Retina (tissue), 1 donor: Measurements from ENCODE around the gene FMN2.

Source experiments
- DNase-seq: peaks from one replicate; pipeline ENCODE4 v3.0.0-alpha.2; 2016

FMN2 gene

DNA sequence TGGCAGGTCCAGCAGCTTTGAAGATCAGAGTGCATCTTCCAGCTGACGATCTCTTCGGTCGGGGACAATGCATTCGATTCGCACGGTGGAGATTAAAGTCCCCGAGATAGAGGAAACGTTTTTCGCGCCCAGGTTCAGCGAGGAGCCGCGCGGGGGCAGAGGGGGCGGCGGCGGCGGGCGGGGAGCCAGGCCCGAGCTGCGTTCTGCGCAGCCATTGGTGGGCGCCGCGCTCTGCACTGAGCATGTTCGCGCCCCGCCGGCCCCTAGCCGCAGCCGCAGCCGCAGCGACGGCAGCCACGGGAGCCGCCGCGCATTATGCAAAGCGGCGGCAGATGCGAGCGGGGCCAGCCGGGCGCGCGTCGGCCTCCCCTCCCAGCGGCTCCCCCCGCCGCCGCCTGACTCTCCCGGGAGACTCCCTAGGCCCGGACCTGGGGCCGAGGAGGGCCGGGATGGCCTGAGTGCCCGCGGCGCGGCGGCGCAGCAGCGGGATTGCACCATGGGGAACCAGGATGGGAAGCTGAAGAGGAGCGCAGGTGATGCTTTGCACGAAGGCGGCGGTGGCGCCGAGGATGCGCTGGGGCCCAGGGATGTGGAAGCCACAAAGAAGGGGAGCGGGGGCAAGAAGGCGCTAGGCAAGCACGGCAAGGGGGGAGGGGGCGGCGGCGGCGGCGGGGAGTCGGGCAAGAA, at the start of gene FMN2:
Gene FMN2 (plus strand): TSS at position 270 of the 687 bp plus-strand sequence. CDS start 227 bp downstream, at position 497.
- DNase-seq: peak; percentile 88

DNA sequence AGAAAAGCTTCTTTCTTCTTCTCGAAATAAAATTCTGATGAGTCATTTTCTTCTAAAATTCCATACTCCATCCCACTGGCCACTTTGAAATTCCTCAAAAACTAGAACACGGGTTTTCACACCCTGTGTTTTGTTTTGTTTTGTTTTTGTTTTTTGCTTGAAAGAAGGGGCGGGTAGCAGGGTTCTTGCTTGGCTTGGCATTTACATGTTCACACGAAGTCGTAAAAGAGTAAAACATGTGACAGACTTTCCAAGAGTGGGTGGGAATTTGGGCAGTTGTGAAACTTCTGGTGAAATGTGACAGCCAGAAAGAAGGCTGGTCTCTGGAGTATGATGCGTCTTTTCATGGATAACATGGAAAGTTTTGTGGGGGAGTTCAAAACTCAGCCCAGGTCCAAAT, 47.1 kb upstream of the FMN2 start:
- DNase-seq: no peak

DNA sequence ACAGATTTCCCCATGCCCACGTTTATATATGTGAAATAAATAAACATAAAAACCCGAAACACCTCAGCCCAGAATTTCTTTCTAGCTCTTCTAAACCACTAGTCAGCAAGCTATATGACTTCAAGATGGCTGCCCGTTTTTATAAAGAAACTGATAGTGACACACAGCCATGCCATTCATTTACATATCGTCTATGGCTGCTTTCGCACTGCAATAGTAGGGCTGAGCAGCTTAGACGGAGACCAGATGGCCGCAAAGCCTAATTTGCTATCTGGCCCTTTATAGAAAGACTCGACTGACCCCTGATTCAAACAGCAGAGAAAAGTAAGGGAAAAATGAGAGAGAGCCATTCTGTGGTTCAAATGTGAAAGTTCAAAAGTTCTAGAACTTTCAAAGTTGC, 45.7 kb upstream of the FMN2 start:
- DNase-seq: no peak

DNA sequence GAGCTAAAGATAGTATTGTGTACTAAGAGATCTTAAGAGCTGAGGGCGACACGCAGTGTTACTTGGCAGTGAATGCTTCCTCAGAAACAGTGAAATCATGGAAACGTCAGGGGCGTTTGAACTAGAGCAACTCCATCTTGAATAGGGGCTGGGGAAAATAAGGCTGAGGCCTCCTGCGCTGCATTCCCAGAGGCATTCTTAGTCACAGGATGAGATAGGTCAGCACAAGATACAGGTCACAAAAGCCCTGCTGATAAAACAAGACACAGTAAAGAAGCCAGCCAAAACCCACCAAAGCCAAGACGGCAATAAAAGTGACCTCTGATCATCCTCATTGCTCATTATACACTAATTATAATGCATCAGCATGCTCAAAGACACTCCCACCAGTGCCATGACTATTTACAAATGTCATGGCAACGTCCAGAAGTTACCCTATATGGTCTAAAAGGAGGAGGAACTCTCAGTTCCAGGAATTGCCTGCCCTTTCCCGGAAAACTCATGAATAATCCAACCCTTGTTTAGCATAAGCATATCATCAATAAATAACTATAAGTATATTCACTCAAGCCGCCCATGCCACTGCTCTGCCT, 37.5 kb upstream of the FMN2 start:
- DNase-seq: no peak

DNA sequence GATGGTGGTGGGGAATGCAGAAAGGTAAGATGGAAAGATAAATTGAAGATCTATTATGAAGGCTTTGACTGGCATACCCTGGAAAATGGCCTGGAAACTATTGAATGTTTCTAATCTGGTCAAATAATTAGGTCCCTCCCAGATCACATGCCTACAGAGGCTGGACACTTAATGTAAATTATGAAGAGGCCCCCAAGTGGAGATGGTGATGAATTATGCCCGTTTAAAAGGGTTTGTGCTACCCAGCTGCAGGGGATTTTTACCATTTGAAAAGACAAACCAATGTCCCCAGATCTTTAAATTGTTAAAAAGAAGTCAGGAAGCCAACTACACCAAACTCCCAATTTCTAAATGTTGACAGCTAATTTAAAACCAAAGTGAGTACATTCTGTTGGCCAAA, 35.7 kb upstream of the FMN2 start:
- DNase-seq: no peak

DNA sequence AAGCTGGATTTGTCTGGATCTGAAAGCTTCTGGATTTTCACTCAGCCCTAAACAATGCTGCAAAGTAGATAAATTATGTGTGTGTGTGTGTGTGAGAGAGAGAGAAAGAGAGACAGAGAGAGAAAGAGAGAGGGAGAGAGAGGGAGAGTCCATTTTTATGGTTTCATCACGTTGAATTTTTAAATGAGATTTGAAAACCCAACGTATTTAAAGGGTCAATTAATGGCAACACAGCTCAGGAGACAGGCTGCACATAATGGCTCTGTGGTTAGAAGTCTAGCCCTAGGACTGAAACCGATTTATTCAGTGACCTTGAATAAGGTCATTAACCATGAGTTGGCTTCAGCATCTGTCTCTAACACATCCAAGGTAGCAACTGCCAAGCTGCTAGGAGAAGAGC, 35.3 kb upstream of the FMN2 start:
- peak; percentile 56 for DNase-seq

DNA sequence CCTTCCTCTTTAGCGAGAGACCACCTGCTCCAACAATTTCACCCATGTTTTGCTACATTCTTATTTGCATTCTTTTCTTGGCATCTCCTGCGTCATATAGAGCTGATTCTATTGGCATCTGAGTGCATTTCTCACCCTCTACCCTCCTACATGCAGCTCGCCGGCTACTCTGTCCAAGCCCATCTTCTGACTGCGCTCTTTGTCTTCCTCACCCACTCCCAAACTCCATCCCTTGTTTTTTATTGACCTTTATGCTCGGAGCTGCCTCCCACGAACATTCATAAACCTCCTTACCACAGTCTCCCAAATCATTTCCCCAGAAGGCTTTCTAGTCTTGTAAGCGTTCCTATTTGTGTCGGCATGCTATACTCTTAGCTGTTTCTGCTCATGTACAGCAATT, 33.6 kb upstream of the FMN2 start:
- no peak for DNase-seq

DNA sequence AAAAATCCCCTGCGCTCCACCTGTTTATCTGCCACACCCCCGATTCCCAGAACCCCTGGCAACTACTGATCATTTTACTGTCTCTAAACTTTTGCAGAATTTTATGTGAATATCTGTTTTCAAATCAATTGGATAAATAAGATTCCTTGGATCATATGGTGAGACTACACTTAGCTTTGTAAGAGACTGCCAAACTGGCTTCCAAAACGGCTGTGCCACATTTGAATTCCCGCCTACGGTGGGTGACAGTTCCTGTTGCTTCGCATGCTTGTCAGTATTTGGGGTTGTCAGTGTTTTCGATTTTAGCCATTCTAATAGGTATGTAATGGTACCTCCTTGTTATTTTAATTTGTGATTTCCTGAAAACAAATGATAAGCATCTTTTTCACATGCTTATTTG, 22.7 kb upstream of the FMN2 start:
- no peak for DNase-seq

DNA sequence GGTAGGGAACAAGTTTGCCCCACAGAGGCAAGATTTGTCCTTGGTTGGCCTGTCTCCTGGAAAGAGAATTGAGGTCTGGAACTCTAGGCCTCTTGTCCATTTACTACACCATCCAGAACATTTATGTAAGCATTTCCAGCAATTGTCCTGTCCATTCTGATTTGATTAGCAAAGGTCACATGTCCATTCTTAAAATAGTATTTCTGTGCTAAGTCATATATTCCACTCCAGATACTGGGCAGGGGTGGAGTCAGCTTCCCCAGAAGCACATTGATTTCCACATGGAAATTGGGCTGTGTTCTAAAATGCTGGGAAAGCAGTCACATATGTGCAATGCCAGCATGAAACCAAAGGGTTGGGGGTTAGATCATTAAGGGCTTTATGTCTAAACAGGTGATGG, 21.5 kb upstream of the FMN2 start:
- DNase-seq: no peak

DNA sequence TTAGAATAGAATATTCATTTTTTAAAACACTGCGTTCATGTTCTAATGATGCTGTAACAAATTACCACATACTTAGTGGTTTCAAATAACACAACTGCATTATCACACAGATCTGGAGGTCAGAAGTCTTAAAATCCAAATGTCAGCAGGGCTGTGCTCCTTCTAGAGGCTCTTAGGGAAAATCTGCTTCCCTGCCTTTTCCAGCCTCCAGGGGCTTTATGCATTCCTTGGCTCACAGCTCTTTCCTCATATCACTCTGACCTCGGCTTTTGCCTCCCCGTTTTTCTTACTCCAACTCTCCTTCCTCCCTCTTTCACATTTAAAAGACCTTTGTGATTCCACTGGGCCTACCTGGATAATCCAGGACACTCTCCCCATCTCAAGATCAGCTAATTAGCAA, 18.6 kb upstream of the FMN2 start:
- no peak for DNase-seq

DNA sequence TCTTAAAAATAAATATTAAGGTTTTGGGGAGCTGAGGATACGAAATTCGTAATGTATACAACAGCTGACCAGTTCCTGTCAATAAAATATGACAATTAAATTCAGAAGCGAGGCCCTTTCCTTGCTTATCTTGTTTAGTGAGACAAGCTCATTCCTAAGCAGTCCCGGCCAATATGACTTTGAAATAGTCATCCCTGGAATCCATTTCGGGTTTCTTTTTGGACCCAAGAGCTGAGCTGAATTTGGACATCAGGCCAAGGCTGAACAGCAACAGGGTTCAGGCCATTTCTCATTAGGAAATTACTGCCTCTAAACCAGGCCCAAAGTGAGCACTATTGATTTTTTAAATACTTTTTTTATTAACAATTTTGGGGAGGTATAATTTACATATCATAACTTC, 17.3 kb upstream of the FMN2 start:
- no peak for DNase-seq

DNA sequence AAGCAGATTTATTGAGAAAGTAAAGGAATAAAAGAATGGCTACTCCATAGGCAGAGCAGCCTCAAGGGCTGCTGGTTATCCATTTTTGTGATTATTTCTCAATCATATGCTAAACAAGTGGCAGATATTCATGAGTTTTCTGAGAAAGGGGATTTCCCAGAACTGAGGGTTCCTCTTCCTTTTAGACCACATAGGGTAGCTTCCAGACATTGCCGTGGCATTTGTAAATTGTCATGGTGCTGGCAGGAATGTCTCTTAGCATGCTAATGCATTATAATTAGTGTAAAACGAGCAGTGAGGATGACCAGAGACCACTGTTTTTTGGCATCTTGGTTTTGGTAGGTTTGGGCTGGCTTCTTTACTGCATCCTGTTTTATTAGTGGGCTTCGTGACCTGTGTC, 16.8 kb upstream of the FMN2 start:
- DNase-seq: no peak

DNA sequence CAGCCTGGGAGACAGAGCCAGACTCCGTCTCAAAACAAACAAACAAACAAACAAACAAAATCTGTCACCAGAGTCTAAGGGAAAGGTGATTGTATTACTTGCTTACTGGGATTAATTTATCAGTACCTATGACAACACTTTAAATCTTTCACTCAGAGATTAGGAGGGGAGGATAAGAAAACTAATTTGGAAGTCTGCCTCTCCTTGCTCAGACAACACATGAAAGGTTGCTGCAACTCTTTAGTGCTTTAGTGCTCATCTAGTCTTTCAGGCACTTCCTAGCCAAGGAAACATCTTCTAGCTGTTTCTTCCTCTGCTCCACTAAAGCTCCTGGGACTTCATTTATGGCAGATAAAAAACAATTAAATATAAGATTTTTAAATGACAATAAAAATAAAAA, 7.3 kb upstream of the FMN2 start:
- no peak for DNase-seq

DNA sequence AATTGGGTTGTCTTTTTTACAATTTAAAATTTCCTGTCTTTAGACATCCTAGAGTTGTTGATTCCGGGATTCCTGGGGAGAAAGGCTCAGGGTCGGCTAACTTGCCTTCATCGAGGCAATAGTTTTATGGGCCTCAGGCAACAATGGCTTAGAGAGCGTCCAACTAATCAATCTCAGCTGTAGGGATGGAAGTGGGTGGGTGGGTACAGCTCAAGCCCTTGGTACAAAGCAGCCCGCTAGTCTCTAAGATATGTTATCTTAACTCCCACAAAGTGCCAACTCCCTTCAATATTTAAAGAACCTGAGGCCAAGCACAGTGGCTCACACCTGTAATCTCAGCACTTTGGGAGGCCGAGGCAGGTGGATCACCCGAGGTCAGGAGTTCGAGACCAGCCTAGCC, 6.9 kb upstream of the FMN2 start:
- no peak for DNase-seq

DNA sequence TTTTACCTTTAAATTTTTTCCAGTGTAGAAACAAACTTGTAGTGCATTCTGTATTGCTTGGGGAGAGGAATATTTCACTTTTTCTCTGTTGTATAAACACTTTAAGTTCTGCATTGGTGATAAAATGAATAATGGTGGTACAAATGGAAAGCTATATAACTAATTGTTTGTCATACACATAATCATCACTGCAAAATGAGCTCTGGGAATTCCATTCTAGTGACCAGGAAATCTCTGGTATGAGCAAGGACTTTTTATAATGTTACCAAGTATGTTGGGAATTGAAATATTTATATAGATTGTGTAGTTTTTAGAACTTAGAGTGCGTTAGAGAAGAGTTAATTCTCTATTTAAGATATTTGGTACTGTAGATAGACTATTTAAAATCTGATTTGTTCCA, 5.0 kb upstream of the FMN2 start:
- no peak for DNase-seq

DNA sequence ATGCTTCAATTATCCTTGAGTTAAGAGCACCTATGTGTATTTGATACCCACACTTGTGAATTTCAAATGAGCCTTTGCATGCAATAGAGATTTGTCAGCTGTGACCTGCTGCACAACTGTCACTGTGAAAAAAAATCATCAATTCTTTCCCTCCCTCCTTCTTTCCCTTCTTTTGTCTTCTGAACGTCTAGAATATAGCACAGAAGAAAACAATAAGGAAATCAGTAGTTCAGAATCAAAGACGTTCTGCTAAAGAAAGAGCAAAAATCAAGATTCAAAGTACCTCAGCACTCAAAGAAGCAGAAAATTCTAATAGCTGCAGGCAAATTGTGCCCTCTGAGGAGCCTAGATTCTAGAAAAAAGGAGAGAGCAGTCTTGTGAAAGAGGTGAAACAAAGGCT, 1.7 kb upstream of the FMN2 start:
- peak; percentile 30 for DNase-seq

DNA sequence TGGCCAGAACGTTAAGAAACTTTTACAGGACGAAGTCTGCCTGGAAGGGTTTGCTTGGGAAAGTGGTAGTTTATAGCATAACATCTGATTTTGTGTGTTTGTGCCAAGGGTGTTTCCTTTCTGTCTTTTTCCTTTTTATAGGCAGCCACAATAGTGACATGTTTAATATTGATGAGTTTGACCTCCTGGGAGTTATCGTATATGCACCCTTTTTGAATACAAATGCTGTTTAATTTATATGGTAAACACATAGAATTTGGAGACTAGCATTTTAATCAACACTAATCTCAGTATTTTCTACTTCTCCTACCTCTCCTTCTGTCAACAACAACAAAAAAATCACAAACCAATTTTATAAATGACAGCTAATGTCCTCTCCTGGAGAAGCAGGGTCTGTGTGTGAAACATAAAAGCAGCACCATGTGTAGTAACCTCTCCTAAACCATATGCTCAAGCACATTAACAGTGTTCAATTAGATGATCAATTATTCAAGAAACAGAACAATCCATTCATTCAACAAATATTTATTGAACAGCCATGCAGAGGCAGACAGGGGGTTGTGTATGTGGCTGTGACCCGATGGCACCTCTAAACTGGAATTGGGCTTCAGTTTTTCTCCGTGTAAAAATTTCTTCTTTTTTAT, 604 bp upstream of the FMN2 start:
- DNase-seq: no peak

DNA sequence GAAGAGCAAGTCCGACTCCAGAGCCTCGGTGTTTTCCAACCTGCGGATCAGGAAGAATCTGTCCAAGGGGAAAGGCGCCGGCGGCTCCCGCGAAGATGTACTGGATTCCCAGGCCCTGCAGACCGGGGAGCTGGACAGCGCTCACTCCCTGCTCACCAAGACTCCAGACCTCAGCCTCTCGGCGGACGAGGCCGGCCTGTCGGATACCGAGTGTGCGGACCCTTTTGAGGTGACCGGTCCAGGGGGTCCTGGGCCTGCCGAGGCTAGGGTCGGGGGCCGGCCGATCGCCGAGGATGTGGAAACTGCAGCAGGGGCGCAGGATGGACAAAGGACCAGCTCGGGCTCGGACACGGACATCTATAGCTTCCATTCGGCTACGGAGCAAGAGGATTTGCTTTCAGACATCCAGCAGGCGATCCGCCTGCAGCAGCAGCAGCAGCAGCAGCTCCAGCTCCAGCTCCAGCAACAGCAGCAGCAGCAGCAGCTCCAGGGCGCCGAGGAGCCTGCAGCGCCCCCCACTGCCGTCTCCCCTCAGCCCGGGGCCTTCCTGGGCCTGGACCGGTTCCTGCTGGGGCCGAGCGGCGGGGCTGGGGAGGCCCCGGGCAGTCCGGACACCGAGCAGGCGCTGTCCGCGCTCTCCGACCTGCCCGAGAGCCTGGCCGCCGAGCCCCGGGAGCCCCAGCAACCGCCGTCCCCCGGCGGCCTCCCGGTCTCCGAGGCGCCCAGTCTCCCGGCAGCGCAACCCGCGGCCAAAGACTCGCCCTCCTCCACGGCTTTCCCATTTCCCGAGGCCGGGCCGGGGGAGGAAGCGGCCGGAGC, 827 bp downstream of the FMN2 start:
- DNase-seq: peak; percentile 88

DNA sequence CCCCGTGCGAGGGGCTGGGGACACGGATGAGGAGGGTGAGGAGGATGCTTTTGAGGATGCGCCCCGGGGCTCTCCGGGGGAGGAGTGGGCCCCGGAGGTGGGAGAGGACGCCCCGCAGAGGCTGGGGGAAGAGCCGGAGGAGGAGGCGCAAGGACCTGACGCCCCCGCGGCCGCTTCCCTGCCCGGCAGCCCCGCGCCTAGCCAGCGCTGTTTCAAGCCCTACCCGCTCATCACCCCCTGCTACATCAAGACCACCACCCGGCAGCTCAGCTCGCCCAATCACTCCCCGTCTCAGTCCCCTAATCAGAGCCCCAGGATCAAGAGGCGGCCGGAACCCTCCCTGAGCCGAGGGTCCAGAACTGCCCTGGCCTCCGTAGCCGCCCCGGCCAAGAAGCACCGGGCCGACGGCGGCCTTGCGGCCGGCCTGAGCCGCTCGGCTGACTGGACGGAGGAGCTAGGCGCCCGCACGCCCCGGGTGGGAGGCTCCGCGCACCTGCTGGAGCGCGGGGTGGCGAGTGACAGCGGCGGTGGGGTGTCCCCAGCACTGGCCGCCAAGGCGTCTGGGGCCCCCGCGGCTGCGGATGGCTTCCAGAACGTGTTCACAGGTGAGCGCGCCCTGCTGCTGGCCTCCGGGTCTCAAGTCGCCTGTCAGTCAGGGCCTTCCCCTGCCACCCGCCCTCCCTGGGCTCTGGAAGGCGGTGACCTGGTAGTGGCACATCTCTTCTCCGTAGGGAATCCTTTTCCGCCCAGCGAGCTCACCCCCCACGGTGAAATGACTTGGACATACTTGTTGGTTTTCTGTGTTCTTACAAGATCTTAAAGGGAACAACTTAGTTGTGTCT, 1.7 kb downstream of the FMN2 start:
- peak; percentile 83 for DNase-seq

DNA sequence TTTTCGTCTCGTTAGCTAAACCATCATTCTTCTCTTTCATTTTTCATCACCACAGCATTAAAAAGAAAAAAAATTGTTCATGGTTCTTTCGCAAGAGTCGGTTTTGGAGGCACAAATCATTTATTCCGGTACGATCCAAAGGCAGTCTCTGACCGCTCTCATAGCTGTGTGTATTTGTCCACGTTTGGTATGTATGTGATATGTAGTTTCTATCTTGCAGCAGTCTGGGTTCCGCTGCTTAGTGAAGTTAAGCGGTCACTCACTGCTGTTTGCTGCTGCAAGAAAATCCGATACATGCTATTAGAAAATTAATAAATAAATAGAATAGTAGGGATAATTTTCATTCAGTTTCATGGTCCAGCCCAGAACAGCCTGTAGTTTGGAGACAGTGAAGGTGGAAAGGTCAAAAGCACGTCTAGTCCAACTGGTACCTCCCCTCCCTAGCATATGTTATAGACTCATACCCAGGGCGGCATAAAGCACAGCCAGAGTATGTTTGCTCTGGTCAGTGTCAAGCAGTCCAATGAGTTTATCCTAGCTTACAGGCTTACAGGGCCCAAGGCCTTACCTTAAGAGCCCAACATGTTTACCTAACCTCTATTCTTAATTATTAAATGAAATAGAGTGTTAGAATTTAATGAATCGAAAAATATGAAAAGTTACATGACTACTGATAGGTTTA, 2.5 kb downstream of the FMN2 start:
- peak; percentile 42 for DNase-seq

DNA sequence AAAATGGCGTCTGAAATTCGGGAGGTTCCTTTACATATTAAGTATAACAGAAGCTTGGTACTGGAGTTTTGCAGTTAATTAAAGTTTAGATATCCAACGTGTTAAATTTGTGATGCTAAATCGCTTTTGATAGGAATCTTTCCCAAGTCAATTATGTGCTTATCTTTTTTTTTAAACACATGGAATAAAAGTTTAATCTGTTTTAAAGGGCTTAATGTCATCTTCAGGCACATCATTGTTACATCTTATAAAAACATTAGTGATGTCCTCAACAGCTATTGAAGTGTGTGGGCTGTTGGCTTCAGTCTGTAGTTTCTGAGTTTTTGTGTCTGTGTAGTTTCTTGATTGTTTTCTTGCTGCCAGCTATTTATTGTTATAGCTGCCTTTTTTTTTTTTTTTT, 5.3 kb downstream of the FMN2 start:
- DNase-seq: no peak

DNA sequence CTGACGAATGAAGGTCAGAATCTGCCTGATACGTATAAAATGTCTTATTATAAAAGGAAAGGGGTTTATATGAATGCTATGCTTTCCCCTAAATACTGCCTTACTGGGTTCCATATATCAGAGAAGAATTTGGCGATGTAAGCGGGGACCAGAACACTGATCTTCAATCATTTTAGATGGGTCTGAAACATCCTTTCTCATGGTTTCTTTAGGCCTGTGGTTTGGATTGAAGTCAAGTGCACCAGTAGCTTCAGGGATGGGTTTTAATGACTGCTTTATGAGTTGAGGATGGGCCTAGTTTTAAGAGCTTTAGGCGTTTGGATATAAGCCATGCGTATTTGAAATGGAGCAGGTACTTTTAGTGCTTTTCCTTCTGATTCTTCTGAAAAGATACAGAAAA, 6.9 kb downstream of the FMN2 start:
- DNase-seq: no peak
